Immature natural killer cell (primary cell): ENCODE data around the gene CSF2. TPM values are rescaled to one million over a fixed set of nuclear protein-coding genes. Genes with fewer than 3 reads are reported as not detected.
A peak's percentile ranks its signal among the peaks of the same experiment; 100 is the strongest.

ENCODE experiments used
- DNase-seq, 3 donors: peaks; one replicate each; pipeline ENCODE4 v3.0.0; 2022; ENCODE audit warnings: mixed read lengths in 1 of 3
- H3K27ac Mint-ChIP-seq, 6 donors: one replicate each; pipeline ENCODE4 v1.8.0; 2020; ENCODE audit warnings: mixed read lengths in 6 of 6, mild to moderate bottlenecking in 5 of 6, inconsistent platforms in 4 of 6, moderate library complexity in 3 of 6
- H3K27me3 Mint-ChIP-seq, 3 donors: one replicate each; pipeline ENCODE4 v1.8.0; 2020 to 2021; ENCODE audit warnings: low read depth in 3 of 3, mild to moderate bottlenecking in 3 of 3, mixed read lengths in 3 of 3, moderate library complexity in 3 of 3, inconsistent platforms in 1 of 3
- H3K36me3 Mint-ChIP-seq, 3 donors: one replicate each; pipeline ENCODE4 v1.8.0; 2020; ENCODE audit warnings: mixed read lengths in 3 of 3, inconsistent platforms in 2 of 3, mild to moderate bottlenecking in 2 of 3
- H3K4me1 Mint-ChIP-seq, 2 donors: one replicate each; pipeline ENCODE4 v1.8.0; 2020; ENCODE audit warnings: inconsistent platforms in 2 of 2, mild to moderate bottlenecking in 2 of 2, mixed read lengths in 2 of 2, moderate library complexity in 1 of 2
- H3K4me3 Mint-ChIP-seq, 5 donors: one replicate each; pipeline ENCODE4 v1.8.0; 2020; ENCODE audit warnings: mild to moderate bottlenecking in 5 of 5, mixed read lengths in 5 of 5, inconsistent platforms in 3 of 5, moderate library complexity in 3 of 5
- H3K9me3 Mint-ChIP-seq, 6 donors: one replicate each; pipeline ENCODE4 v1.8.0; 2020; ENCODE audit warnings: mild to moderate bottlenecking in 6 of 6, mixed read lengths in 6 of 6, inconsistent platforms in 4 of 6, moderate library complexity in 3 of 6
- polyA plus RNA-seq, 3 donors: library from polyadenylated mRNA; unstranded; fragments of 300-500 nt; fragmentation: Illumina TruSeq; gene quantifications; one replicate each; pipeline ENCODE4 v1.2.3, GENCODE V29; 2021

CSF2 gene
- polyA plus RNA-seq, 3 donors from 2014 or later: 0.43 to 0.86 TPM; not detected in 1

DNA sequence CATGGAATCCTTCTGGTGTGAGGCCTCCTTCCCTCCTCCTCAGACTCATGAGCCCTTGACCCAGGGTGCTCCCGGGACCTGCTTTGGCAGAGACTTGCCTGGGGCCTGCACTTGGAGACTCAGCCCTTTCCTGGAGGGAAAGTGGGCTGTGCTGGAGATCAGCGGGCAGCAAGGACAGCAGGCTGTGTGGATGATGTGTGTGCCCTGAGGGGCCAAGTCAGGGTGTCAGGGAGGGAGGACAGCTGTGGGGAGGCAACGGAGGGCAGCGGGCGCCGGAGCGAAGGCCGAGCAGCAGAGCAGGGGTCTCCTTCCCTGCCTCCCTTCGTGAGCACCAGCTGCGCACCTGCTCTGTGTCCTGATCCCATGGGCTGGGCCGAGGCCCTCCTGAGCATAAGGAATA lies 6.1 kb upstream of the CSF2 start:
- no peaks in the 10 kb centered on the region for H3K36me3 Mint-ChIP-seq
- peaks cover 38 to 50% of the 10 kb centered on the region in 2 donors for H3K4me1 Mint-ChIP-seq
- DNase-seq: no peak
- peak overlapping the region in 1 of 6 donors; percentile 2 for H3K27ac Mint-ChIP-seq
- H3K9me3 Mint-ChIP-seq: no peaks in the 10 kb centered on the region
- peaks cover 0 to 4% (median 0%) of the 10 kb centered on the region in 3 donors for H3K27me3 Mint-ChIP-seq
- H3K4me3 Mint-ChIP-seq: no peak overlapping the region

DNA sequence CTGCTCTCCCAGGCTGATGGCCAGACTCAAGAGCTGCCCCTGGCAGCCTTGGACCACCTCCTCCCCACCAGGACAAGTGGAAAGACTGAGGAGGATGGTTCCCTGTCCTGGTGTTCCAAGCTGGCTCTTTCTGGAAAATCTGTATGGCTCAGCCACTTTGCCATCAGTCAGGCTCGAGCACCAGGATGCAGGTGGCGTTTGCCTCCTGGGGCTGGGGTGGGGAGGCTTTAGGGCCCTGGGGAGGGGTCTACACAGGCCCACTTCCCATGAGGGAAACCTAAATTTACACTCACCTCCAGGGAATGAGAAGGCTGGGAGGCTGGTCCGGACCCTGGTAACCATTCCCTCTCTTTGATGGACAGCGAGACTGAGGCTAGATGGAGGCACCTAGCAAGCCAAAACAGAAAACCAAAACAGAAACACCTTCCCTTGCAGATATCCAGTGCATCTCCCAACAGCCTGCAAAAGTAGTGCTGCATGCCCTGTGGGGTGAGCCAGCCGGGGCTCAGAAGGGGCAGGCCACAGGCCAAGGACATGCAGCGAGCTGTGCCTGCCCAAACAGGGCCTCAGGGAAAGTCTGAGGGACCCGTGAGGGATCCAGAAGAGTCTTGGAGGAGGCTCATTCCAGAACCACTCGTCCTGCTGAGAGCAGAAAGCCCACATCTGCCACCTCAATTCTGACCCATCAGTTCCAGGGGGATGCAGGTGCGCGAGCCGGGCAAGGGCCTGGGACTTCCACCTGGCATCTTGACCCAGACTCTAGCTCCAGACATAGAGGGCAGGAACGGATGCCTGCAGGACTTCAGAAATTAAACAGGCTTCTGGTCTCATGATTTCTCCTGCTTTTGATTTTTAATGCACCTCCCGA lies 5.4 kb upstream of the CSF2 start:
- Mint-ChIP-seq H3K27ac (peak overlapping the region in 2 of 6 donors; percentile 20 to 30), H3K36me3 (no peaks in the 10 kb centered on the region), H3K27me3 (peaks cover 0 to 4% (median 1%) of the 10 kb centered on the region in 3 donors), H3K4me3 (no peak overlapping the region), H3K4me1 (peaks cover 46 to 56% of the 10 kb centered on the region in 2 donors), H3K9me3 (no peaks in the 10 kb centered on the region)
- DNase-seq: no peak

GRCh38 chr5:132069561-132069960 lies 4.0 kb upstream of the CSF2 start:
- Mint-ChIP-seq H3K27ac (no peak overlapping the region), H3K27me3 (peaks cover 0 to 4% (median 1%) of the 10 kb centered on the region in 3 donors), H3K4me1 (peaks cover 53 to 57% of the 10 kb centered on the region in 2 donors), H3K36me3 (no peaks in the 10 kb centered on the region), H3K9me3 (no peaks in the 10 kb centered on the region), H3K4me3 (peak overlapping the region in 2 of 5 donors; percentile 19 to 28)
- peak in 1 of 3 donors; percentile 19 for DNase-seq

GRCh38 chr5:132069994-132070393 lies 3.6 kb upstream of the CSF2 start:
- Mint-ChIP-seq H3K4me3 (no peak overlapping the region), H3K27me3 (peaks cover 0 to 4% (median 1%) of the 10 kb centered on the region in 3 donors), H3K9me3 (no peaks in the 10 kb centered on the region), H3K4me1 (peaks cover 53 to 56% of the 10 kb centered on the region in 2 donors), H3K27ac (no peak overlapping the region), H3K36me3 (no peaks in the 10 kb centered on the region)
- DNase-seq: no peak

- Mint-ChIP-seq H3K27ac (peak overlapping the region in 4 of 6 donors; percentile 4 to 72 (median 31)), H3K36me3 (no peaks in the 10 kb centered on the region), H3K27me3 (peaks cover 0 to 2% (median 1%) of the 10 kb centered on the region in 3 donors), H3K9me3 (no peaks in the 10 kb centered on the region), H3K4me3 (no peak overlapping the region), H3K4me1 (peaks cover 55 to 56% of the 10 kb centered on the region in 2 donors)
- no peak for DNase-seq
These were observed 2.9 kb upstream of the CSF2 start for GRCh38 chr5:132070460-132071337.

DNA sequence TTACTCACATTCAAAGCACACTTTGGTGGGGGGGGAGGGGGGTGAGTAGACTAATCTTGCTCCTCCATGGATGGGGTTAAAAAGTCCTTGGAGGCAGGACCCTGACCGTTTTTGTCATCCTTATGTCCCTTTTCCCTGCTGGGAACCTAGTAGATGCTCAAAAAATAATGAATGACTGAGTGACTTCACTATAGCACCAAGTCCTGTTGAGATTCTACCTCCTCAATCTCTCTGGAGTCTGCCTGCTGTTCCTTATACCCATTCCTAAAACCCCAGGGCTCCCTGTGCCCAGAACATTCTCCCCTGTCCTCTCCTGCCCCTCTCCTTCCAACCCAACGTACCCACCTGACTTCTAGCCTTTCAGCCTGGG lies 2.3 kb upstream of the CSF2 start:
- no peaks in the 10 kb centered on the region for H3K36me3 Mint-ChIP-seq
- no peak overlapping the region for H3K4me3 Mint-ChIP-seq
- DNase-seq: no peak
- no peaks in the 10 kb centered on the region for H3K9me3 Mint-ChIP-seq
- H3K4me1 Mint-ChIP-seq: peaks cover 58 to 62% of the 10 kb centered on the region in 2 donors
- H3K27me3 Mint-ChIP-seq: peaks cover 0 to 2% (median 1%) of the 10 kb centered on the region in 3 donors
- H3K27ac Mint-ChIP-seq: peak overlapping the region in 3 of 6 donors; percentile 4 to 72 (median 16)

DNA sequence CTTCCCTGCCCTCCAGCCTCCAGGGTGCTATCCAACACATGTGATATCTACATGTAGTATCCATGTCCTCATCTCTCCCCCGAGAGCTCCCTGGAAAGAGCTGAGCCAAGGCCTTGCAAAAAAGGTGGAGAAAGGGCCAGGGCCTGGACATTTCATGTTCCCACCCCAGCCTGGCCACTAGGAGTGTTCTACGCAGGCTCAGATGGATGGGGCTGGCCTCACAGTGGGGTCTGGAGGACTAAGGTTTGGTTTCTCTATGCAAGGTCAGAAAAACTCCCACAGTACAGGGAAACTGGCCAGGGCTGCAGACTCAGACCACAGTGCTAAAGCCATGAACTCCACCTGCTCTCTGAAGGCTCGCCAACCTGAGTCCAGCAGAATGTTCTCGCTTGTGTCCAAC lies 1.5 kb upstream of the CSF2 start:
- H3K4me1 Mint-ChIP-seq: peaks cover 66 to 69% of the 10 kb centered on the region in 2 donors
- H3K9me3 Mint-ChIP-seq: no peaks in the 10 kb centered on the region
- no peak overlapping the region for H3K4me3 Mint-ChIP-seq
- no peak for DNase-seq
- H3K27me3 Mint-ChIP-seq: peaks cover 0 to 2% (median 1%) of the 10 kb centered on the region in 3 donors
- H3K27ac Mint-ChIP-seq: peak overlapping the region in 1 of 6 donors; percentile 16
- H3K36me3 Mint-ChIP-seq: no peaks in the 10 kb centered on the region

GRCh38 chr5:132072528-132072927 lies 1.1 kb upstream of the CSF2 start:
- no peak overlapping the region for H3K27ac Mint-ChIP-seq
- no peak for DNase-seq
- H3K4me3 Mint-ChIP-seq: peak overlapping the region in 1 of 5 donors; percentile 27
- no peaks in the 10 kb centered on the region for H3K36me3 Mint-ChIP-seq
- H3K4me1 Mint-ChIP-seq: peaks cover 68 to 74% of the 10 kb centered on the region in 2 donors
- H3K9me3 Mint-ChIP-seq: no peaks in the 10 kb centered on the region
- peaks cover 0 to 2% (median 2%) of the 10 kb centered on the region in 3 donors for H3K27me3 Mint-ChIP-seq

GRCh38 chr5:132074091-132074771 lies 642 bp downstream of the CSF2 start:
- Mint-ChIP-seq H3K4me3 (peak overlapping the region in 3 of 5 donors; percentile 21 to 56 (median 36)), H3K27ac (peak overlapping the region in 4 of 6 donors; percentile 16 to 72 (median 46)), H3K36me3 (no peaks in the 10 kb centered on the region), H3K27me3 (peaks cover 0 to 3% (median 0%) of the 10 kb centered on the region in 3 donors), H3K9me3 (no peaks in the 10 kb centered on the region), H3K4me1 (peaks cover 59 to 67% of the 10 kb centered on the region in 2 donors)
- DNase-seq: no peak

GRCh38 chr5:132074772-132075718 lies 1.5 kb downstream of the CSF2 start:
- Mint-ChIP-seq H3K36me3 (no peaks in the 10 kb centered on the region), H3K27me3 (peaks cover 0 to 3% (median 0%) of the 10 kb centered on the region in 3 donors), H3K4me3 (peak overlapping the region in 1 of 5 donors; percentile 13), H3K4me1 (peaks cover 52 to 61% of the 10 kb centered on the region in 2 donors), H3K9me3 (no peaks in the 10 kb centered on the region), H3K27ac (peak overlapping the region in 5 of 6 donors; percentile 6 to 62 (median 46))
- no peak for DNase-seq

DNA sequence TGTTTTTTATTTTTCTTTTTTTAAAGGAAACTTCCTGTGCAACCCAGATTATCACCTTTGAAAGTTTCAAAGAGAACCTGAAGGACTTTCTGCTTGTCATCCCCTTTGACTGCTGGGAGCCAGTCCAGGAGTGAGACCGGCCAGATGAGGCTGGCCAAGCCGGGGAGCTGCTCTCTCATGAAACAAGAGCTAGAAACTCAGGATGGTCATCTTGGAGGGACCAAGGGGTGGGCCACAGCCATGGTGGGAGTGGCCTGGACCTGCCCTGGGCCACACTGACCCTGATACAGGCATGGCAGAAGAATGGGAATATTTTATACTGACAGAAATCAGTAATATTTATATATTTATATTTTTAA lies 2.1 kb downstream of the CSF2 start:
- H3K27ac Mint-ChIP-seq: peak overlapping the region in 4 of 6 donors; percentile 6 to 61 (median 51)
- H3K4me1 Mint-ChIP-seq: peaks cover 52 to 60% of the 10 kb centered on the region in 2 donors
- H3K27me3 Mint-ChIP-seq: peaks cover 0 to 3% (median 0%) of the 10 kb centered on the region in 3 donors
- H3K36me3 Mint-ChIP-seq: no peaks in the 10 kb centered on the region
- H3K9me3 Mint-ChIP-seq: no peaks in the 10 kb centered on the region
- peak overlapping the region in 1 of 5 donors; percentile 39 for H3K4me3 Mint-ChIP-seq
- no peak for DNase-seq

GRCh38 chr5:132076202-132076830 lies 2.7 kb downstream of the CSF2 start:
- H3K36me3 Mint-ChIP-seq: no peaks in the 10 kb centered on the region
- no peak for DNase-seq
- H3K4me1 Mint-ChIP-seq: peaks cover 49 to 53% of the 10 kb centered on the region in 2 donors
- no peak overlapping the region for H3K4me3 Mint-ChIP-seq
- no peaks in the 10 kb centered on the region for H3K9me3 Mint-ChIP-seq
- peak overlapping the region in 1 of 6 donors; percentile 35 for H3K27ac Mint-ChIP-seq
- peaks cover 0 to 3% (median 0%) of the 10 kb centered on the region in 3 donors for H3K27me3 Mint-ChIP-seq
